GM19324 (cell line): ENCODE data around the gene SEMA3E.
"Not testable (repeated sequence)": the region's sequence is repeated elsewhere in the genome, so short reads cannot be mapped to it uniquely, and the experiment has no call there.

Source experiments
- ATAC-seq: cut with Tn5 transposase; IDR thresholded peaks from one replicate; pipeline ENCODE4 v1.9.1; 2021; ENCODE audit warnings: mild to moderate bottlenecking, moderate library complexity; ENCODE audit not compliant: unreplicated experiment, low FRiP score

SEMA3E gene

DNA sequence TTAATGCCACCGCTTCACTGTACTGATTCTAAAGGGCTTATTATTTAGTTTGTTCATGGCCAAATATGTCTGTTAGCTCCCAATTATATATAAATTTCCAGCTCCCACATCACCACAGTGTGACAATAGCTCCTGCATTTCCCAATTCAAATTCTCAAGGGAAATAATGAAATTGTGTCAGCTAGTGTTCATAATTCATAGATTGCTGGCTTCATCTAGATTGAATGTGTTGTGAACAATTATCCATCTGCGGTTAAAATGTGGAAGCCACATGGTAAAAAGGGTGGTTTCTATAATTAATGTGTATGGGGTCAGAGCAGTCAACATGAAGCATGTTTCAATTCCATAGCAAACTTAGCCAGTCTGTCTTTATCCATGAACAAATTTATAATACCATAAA, 154.3 kb downstream of the SEMA3E start:
- no peak for ATAC-seq

DNA sequence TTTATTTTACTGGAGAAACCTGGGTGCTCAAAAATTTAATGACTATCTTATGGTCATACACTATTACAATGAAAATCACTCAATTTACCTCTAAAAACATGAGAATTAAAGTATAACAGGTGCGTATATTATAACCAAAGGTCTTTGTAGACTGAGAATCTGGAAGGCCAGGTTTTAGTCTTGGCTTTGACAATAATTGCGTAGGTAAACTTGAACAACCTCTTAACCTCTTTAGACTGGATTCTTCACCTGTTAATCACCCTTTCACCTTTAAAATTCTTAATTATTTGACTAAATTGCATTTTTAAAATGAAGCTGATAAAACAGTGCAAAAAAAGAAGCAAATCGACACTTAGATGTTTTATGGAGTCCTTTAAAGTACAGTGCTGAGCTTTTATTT, 156.1 kb downstream of the SEMA3E start:
- no peak for ATAC-seq

DNA sequence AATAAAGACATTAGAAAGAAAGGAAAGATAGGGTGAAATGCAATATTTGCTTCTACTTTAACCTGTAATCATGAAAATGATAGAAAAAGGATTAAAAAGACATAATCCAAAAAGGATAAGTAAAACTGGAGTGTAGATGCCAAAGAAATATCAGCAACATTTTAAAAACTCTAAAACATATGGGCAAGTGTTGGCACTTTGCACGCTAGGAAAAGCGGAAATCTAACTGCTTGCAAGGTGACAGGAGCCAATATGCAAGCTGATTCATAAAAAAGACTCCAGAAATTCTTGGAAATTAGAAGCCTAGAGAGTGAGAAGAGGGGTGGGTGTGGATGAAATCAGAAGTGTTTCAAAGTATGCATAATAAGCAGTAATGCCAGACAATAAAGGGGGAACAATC, 161.1 kb downstream of the SEMA3E start:
- ATAC-seq, result no peak

GRCh38 chr7:83486957-83487356, 162.0 kb downstream of the SEMA3E start:
- no peak for ATAC-seq

GRCh38 chr7:83486536-83486935, 162.4 kb downstream of the SEMA3E start:
- ATAC-seq, result no peak

- ATAC-seq, result no peak
Observed at GRCh38 chr7:83484826-83485225, 164.1 kb downstream of the SEMA3E start.

GRCh38 chr7:83484266-83484665, 164.7 kb downstream of the SEMA3E start:
- no peak for ATAC-seq

DNA sequence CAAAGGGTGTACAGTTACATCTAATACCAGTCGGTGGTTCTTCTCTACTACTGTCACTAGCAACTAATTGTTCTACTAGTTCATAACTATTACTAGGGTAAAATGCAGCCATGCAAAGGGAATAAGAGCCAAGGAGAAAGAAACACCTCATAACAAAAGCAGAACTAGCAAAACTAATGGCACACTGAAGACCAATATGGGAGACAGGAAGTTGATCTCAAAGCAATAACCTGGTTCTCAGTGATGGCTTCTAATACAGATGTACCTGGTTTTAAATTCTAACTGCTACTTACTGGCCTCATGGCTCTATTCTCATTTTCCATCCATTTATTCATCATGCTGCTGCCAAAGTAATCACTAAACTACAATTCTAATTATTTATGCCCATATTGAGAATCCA, 170.3 kb downstream of the SEMA3E start:
- no peak for ATAC-seq

GRCh38 chr7:83476511-83477050, 172.4 kb downstream of the SEMA3E start:
- ATAC-seq, result no peak

DNA sequence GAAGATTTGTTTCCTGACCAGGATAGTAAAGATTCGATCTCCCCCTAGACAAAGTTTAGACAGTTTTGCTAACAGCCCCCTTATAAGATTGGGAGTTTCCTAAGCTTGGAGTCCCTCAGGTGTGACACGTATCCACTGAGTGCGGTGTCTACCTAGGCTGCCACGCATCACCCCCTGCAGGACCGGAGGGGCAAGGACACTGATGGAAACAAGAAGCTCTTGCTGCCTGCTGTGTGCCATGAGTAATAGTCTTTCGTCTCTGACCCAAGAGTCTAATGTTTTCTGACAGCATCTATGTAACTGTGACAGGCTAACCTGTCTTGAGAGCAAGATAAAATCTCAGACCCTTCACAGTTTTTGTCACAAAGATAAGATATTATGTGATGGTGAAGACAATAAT, 173.5 kb downstream of the SEMA3E start:
- no peak for ATAC-seq

- no peak for ATAC-seq
Observed at GRCh38 chr7:83472376-83472775, 176.6 kb downstream of the SEMA3E start.

DNA sequence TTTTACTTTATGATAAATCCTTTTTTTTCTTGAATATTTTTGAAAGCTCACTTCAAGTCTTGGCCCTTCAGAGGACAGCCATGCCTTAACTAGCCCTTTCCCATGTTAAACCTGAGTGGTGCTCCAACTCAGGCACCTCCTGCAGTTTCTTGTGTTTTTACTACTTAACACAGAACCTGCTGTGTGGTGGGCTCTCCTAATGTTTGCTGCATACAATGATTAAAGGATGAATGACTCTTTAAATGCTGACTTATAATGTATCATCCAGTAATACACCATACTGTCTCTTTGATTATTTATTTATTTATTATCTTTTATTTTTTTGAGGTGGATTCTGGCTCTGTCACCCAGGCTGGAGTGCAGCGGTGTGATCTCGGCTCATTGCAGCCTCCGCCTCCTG, 179.4 kb downstream of the SEMA3E start:
- no peak for ATAC-seq

DNA sequence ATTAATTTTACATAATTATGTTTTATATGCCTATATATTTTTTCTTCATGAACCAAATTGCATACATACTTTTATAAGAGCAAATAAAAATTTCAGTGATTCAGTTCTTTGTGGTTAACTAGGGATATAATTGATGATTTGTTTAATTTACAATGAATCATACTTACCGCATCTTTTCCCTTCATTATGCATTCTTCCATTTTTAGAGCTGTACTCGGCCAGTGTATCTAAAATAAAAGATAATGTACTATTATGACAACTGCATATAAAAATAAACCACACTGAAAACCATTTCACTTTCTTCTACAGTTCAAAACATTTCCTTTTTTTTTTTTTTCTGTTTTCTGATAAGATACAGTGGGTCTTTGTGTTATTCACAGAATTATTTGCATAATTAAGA, 179.9 kb downstream of the SEMA3E start:
- ATAC-seq, result no peak

GRCh38 chr7:83468251-83468739, 180.6 kb downstream of the SEMA3E start:
- no peak for ATAC-seq

DNA sequence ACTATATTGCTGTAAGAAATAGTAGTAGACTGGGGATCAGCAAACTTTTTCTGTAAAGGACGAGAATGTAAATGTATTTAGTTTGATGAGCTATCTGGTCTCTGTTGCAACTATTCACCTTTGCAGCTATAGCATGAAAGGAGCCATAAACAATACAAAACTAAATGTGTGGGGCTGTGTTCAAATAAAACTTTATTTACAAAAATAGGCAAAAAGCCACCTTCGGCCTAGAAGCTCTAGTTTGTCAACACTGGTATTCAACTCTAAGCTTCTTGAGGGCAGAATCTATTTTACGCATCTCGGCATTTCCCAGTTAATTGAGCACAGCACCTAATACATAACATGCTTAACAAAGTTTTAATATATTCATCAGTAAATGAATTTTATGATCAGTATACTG, 181.4 kb downstream of the SEMA3E start:
- no peak for ATAC-seq

GRCh38 chr7:83466956-83467355, 182.0 kb downstream of the SEMA3E start:
- no peak for ATAC-seq

- ATAC-seq, result no peak
Observed at GRCh38 chr7:83466187-83466923, 182.6 kb downstream of the SEMA3E start.

DNA sequence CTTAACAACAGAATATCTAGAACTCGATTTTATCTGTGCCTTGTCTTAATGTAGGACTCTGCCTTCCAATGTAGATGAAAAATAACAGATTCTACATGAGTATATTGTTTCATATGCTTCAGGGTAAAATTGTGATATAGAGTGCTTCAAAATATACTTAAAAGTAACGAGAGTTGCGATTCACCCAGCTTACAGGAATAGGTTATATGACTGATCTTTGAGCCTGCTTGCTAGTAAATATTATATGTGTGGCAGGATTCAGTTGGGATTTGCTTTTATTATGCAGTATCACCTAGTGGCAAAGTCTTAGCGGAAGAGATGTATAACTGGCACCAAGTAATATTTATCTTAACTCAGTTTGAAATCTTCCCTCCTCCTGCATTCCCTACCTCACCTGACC, 183.3 kb downstream of the SEMA3E start:
- no peak for ATAC-seq

- not testable (repeated sequence) for ATAC-seq
Observed at GRCh38 chr7:83461820-83462219, 187.1 kb downstream of the SEMA3E start.

GRCh38 chr7:83459930-83460653, 188.8 kb downstream of the SEMA3E start:
- ATAC-seq, result not testable (repeated sequence)

DNA sequence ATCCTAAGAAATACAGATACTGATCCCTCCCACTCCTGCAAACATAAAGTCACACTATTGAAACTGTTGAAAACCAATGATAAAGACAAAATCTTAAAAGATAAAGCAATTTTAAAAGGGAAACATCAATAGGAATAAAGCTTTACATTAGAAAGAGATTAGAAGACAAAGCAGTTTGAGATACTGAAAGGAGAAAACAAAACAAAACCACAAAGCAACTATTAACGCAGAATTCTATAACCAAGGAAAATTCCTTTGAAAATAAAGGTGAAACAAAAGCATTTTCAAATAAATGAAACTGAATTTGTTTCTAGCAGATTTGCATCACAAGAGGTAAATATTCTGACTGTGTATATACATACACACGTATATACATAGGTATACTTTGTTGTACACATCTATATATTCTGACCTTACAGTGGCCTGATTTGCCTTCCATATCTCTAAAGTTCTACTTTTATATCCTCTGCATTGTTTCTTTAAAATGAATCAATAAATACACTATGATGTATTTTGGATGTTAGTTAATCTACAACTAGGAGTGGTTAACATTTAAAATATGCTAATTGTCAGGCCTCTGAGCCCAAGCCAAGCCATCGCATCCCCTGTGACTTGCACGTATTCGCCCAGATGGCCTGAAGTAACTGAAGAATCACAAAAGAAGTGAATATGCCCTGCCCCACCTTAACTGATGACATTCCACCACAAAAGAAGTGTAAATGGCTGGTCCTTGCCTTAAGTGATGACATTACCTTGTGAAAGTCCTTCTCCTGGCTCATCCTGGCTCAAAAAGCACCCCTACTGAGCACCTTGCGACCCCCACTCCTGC, 189.6 kb downstream of the SEMA3E start:
- ATAC-seq, result not testable (repeated sequence)
